Adrenal gland (tissue), 12 donors: Measurements from ENCODE around the gene TOR4A. TPM values are rescaled to one million over a fixed set of nuclear protein-coding genes. Genes with fewer than 3 reads are reported as not detected.
A peak's percentile ranks its signal among the peaks of the same experiment; 100 is the strongest.

Source experiments
- DNase-seq, 7 donors: peaks; one replicate each; pipeline ENCODE4 v3.0.0-alpha.2; 2019 to 2020
- H3K27ac ChIP-seq, 5 donors: fragments of 200-600 bp; sonication (generic) in 4 of 5; 1 replicate in 3 of 5; 2 replicates in 2 of 5; pipeline versions ENCODE4 v1.5.1 to v1.8.0; 2016 to 2020; ENCODE audit warnings: mild to moderate bottlenecking in 1 of 5
- H3K27me3 ChIP-seq: fragments of 200-600 bp; 2 replicates; pipeline ENCODE4 v1.8.0; 2021
- H3K36me3 ChIP-seq, 2 donors: fragments of 200-600 bp; replicated peaks in 1 of 2; 1 replicate in 1 of 2; 2 replicates in 1 of 2; pipeline versions ENCODE4 v1.5.1 to v1.8.0; 2018 to 2022
- H3K4me1 ChIP-seq, 2 donors: fragments of 200-600 bp; replicated peaks in 1 of 2; 1 replicate in 1 of 2; 2 replicates in 1 of 2; pipeline versions ENCODE4 v1.5.1 to v1.8.0; 2018 to 2021
- H3K4me3 ChIP-seq, 4 donors: fragments of 200-600 bp; sonication (generic) in 3 of 4; one replicate each; pipeline ENCODE4 v1.5.1; 2016 to 2018
- H3K9me3 ChIP-seq, 3 donors: fragments of 200-600 bp; sonication (generic) in 1 of 3; replicated peaks in 1 of 3; 1 replicate in 2 of 3; 2 replicates in 1 of 3; pipeline versions ENCODE4 v1.5.1 to v1.8.0; 2016 to 2021
- POLR2A ChIP-seq, 2 donors: fragments of 450-650 bp; IDR thresholded peaks; one replicate each; pipeline ENCODE4 v1.6.1; 2017; ENCODE audit warnings: antibody characterized with exemption in 2 of 2, mild to moderate bottlenecking in 2 of 2, moderate library complexity in 1 of 2
- WGBS, 4 donors: extraction: QIAGEN DNeasy Blood & Tissue Kit in 2 of 4; methylation state at CpG; one replicate each; pipeline versions ENCODE4 v1.1.5 to v1.1.7; 2013 to 2017; 5-methylcytosine and 5-hydroxymethylcytosine counted together
- intact Hi-C, 2 donors: fragments of 100-400 bp; cut with DNase I; formaldehyde crosslinking; loops; one replicate each; pipeline versions ENCODE4 v1.14.1 to v1.15.0; 2022 to 2023
- polyA plus RNA-seq, 3 donors: library from polyadenylated mRNA; stranded (reverse); fragments of 200-250 nt in 2 of 3; fragments of 350-450 nt in 1 of 3; fragmentation: Illumina TruSeq in 1 of 3; extraction: RNeasy Lipid Tissue Mini Kit (QIAGEN cat#74804) in 1 of 3; gene quantifications; one replicate each; pipeline ENCODE4 v1.2.3, GENCODE V29; 2013 to 2014
- total RNA-seq, 9 donors: library from RNA; depleted of rRNA in 4 of 9; stranded (reverse); fragments of >200 nt in 4 of 9; fragments of 120-200 nt in 1 of 9; fragmentation: NEBNext Ultra II Directional in 1 of 9; extraction: Animal tissue kit (Norgen Biotek cat#: 25700) in 1 of 9; gene quantifications; one replicate each; pipeline versions ENCODE4 v1.1.0 to v1.2.4, GENCODE V29; 2013 to 2023
- TF ChIP-seq, protein P1 (sequence below), 6 experiments: fragments of 450-650 bp in 4 of 6; fragments of 200-600 bp in 2 of 6; sonication (generic) in 1 of 6; IDR thresholded peaks; 1 replicate in 5 of 6; 2 replicates in 1 of 6; pipeline versions ENCODE4 v1.5.1 to v1.8.0; 2016 to 2021; ENCODE audit warnings: antibody characterized with exemption in 6 of 6, mild to moderate bottlenecking in 2 of 6, moderate library complexity in 1 of 6
- donor health status: healthy with polysubstance abuse.
- donor health status: Bipolar disorder and iron deficiency.
- donor health status: DM: yes; HTN: yes; CAD: no.
- donor health status: DM: no; HTN: no; CAD: no.
- donor health status: DM: no; HTN: no; CAD: no.
- donor health status: DM: yes; HTN: yes; CAD: no.

Gene TOR4A
- total and polyA plus RNA-seq, 12 donors: 0.49 to 21.5 (median 7.4) TPM

GRCh38 chr9:137312852-137313325 lies 35.4 kb downstream of the TOR4A start:
- peak in 1 of 7 donors; percentile 11 for DNase-seq
- Histone ChIP-seq H3K27ac (no peak overlapping the region), H3K4me3 (no peak overlapping the region), H3K4me1 (peaks cover 0 to 12% of the 10 kb centered on the region in 2 donors), H3K9me3 (no peaks in the 10 kb centered on the region), H3K27me3 (peaks cover 8% of the 10 kb centered on the region), H3K36me3 (no peaks in the 10 kb centered on the region)
- TF ChIP-seq, protein P1, sequence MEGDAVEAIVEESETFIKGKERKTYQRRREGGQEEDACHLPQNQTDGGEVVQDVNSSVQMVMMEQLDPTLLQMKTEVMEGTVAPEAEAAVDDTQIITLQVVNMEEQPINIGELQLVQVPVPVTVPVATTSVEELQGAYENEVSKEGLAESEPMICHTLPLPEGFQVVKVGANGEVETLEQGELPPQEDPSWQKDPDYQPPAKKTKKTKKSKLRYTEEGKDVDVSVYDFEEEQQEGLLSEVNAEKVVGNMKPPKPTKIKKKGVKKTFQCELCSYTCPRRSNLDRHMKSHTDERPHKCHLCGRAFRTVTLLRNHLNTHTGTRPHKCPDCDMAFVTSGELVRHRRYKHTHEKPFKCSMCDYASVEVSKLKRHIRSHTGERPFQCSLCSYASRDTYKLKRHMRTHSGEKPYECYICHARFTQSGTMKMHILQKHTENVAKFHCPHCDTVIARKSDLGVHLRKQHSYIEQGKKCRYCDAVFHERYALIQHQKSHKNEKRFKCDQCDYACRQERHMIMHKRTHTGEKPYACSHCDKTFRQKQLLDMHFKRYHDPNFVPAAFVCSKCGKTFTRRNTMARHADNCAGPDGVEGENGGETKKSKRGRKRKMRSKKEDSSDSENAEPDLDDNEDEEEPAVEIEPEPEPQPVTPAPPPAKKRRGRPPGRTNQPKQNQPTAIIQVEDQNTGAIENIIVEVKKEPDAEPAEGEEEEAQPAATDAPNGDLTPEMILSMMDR (IDR thresholded peaks at IDR 0.05): no peak
- TF ChIP-seq POLR2A (IDR thresholded peaks at IDR 0.05): no peak
- 80 to 93% (median 92%) methylated on average over 5 to 6 of the region's 6 CpGs for WGBS, 4 donors
- intact Hi-C loops: no loop called here

- DNase-seq: no peak
- no peak for TF ChIP-seq POLR2A (IDR thresholded peaks at IDR 0.05)
- TF ChIP-seq, protein P1 (IDR thresholded peaks at IDR 0.05): no peak
- peaks cover 8% of the 10 kb centered on the region for H3K27me3 ChIP-seq
- H3K4me1 ChIP-seq: peaks cover 0 to 12% of the 10 kb centered on the region in 2 donors
- H3K27ac ChIP-seq: no peak overlapping the region
- H3K36me3 ChIP-seq: no peaks in the 10 kb centered on the region
- WGBS, 4 donors: 76 to 85% (median 82%) methylated on average over 4 to 9 of the region's 9 CpGs
- H3K4me3 ChIP-seq: no peak overlapping the region
- no peaks in the 10 kb centered on the region for H3K9me3 ChIP-seq
- intact Hi-C loops: no loop called here
Observed at GRCh38 chr9:137313326-137313936, 35.9 kb downstream of the TOR4A start.

DNA sequence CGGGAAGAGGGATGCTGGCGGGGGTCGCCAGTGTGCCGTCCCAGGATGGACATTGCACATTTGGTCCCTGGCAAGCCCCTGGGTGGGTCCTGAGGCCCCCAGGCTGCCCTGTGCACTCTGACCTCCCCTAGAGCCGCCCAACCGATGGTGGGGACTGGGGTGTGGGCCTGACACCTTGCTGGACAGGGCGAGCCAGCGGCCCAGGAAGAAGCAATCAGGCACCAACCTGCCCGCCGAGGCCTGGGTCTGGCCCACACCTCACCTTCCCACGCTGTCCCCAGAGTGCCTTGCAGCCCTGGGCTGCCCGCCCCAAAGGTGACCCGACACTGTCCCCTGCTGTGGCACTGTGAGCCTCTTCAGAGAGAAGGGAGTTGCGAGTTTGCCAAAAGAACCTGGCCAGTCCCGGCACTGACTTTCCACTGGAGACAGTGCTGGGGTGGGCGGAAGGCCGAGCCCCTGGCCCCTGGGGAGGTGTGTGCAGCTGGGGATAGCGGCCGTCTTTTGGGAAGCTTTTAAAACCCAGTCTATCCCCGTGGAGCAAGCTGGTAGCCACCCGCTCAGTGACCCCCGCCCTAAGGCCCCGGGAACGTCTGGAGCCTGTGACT lies 36.5 kb downstream of the TOR4A start:
- Histone ChIP-seq H3K36me3 (no peaks in the 10 kb centered on the region), H3K4me1 (peaks cover 0 to 12% of the 10 kb centered on the region in 2 donors), H3K27ac (no peak overlapping the region), H3K9me3 (no peaks in the 10 kb centered on the region), H3K4me3 (no peak overlapping the region), H3K27me3 (peaks cover 8% of the 10 kb centered on the region)
- no peak for TF ChIP-seq POLR2A (IDR thresholded peaks at IDR 0.05)
- TF ChIP-seq, protein P1 (IDR thresholded peaks at IDR 0.05): peak in 1 of 6 experiments; percentile 8
- WGBS, 4 donors: 81 to 91% (median 88%) methylated on average over 4 to 24 of the region's 24 CpGs
- intact Hi-C loops: no loop called here
- DNase-seq: peak in 2 of 7 donors; percentile 11 to 24

DNA sequence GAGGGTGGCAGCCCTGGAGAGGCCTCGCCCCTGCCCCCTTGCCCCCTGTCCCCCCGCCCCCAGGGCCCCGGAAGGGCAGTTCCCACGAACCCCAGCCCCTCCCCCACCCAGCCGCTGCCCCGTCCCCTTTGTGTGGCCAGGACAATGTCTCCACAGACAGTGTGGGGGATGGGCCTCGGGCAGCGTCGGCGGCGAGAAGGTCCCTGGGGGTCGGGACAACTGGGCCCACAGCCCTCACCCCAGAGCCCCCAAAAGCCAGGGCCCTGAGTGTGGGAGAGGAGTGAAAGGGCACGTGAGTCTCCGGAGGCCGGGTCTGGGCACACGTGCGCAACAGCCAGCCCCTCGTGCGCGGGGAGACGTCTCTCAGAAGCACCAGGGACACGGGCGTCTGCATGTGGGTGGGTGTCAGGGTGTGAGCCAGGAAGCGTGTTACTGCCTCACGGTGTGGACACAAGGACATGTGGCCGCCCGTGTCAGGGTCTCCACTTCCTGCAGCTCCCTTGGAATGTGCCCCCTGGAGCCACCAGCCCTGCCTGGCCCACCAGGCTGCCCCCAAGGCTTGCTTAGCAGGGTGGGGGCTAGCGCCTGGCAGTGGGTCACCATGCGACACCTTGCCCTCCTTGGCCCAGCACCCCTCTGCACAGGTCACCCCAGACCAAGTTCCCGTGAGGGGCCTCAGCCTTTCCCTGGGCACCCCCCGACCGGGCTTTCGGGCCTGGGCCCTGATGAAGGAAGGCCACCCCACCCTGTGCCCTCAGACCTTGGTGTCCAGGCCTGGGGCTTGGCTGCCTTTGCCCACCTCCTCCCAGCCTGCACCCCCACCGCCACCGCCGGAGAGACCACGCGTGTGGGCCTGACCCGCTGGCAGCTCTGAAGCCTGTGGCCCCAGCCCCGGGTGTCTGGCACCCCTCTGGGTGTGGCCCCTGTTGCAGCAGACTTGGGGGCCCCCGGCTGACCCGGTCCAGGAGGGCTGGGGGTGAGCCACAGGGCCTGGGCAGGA lies 37.3 kb downstream of the TOR4A start:
- 56 to 75% (median 67%) methylated on average over 3 to 41 of the region's 42 CpGs for WGBS, 4 donors
- no peaks in the 10 kb centered on the region for H3K9me3 ChIP-seq
- peak in 4 of 7 donors; percentile 7 to 47 (median 16) for DNase-seq

More for the DNA sequence above, 37.3 kb downstream of the TOR4A start:
- Histone ChIP-seq H3K27ac (no peak overlapping the region), H3K36me3 (no peaks in the 10 kb centered on the region), H3K27me3 (peaks cover 8% of the 10 kb centered on the region), H3K4me1 (peaks cover 0 to 12% of the 10 kb centered on the region in 2 donors), H3K4me3 (no peak overlapping the region)
- intact Hi-C loops: no loop called here
- no peak for TF ChIP-seq POLR2A (IDR thresholded peaks at IDR 0.05)
- TF ChIP-seq, protein P1 (IDR thresholded peaks at IDR 0.05): no peak
